Activated CD8-positive, alpha-beta T cell treated with anti-CD3 and anti-CD28 coated beads, Interleukin-2, amount 10 ng/mL, durations not matched to agents 7 days and 5 days (primary cell): Measurements from ENCODE around the gene AP5M1. TPM values are rescaled to one million over a fixed set of nuclear protein-coding genes. Genes with fewer than 3 reads are reported as not detected.

Experiments
- ATAC-seq: fragments of 150-1000 bp; cut with Tn5 transposase; one replicate; pipeline ENCODE4 v1.10.0; 2021; ENCODE audit warnings: moderate library complexity
- CTCF ChIA-PET: fragments of 350-600 bp; sonication (Branson Sonifier 250); formaldehyde crosslinking; loops from one replicate; lab custom pipeline; 2021; ENCODE audit warnings: antibody characterized with exemption; lab: Charles Lee
- POLR2A ChIA-PET: fragments of 350-600 bp; sonication (Branson Sonifier 250); formaldehyde crosslinking; loops from one replicate; lab custom pipeline; 2021; ENCODE audit warnings: antibody characterized with exemption; lab: Charles Lee
- DNase-seq: peaks from one replicate; pipeline ENCODE4 v3.0.0-alpha.2; 2020
- H3K27ac Mint-ChIP-seq: one replicate; pipeline ENCODE4 v1.8.0; 2021; ENCODE audit warnings: mild to moderate bottlenecking, mixed read lengths
- H3K27me3 Mint-ChIP-seq: one replicate; pipeline ENCODE4 v1.8.0; 2021; ENCODE audit warnings: low read depth, mixed read lengths
- H3K36me3 Mint-ChIP-seq: one replicate; pipeline ENCODE4 v1.8.0; 2021; ENCODE audit warnings: low read depth, mixed read lengths
- H3K4me1 Mint-ChIP-seq: one replicate; pipeline ENCODE4 v1.8.0; 2021; ENCODE audit warnings: low read depth, mixed read lengths
- H3K4me3 Mint-ChIP-seq: one replicate; pipeline ENCODE4 v1.8.0; 2021; ENCODE audit warnings: mild to moderate bottlenecking, mixed read lengths
- H3K9me3 Mint-ChIP-seq: one replicate; pipeline ENCODE4 v1.8.0; 2022; ENCODE audit warnings: mixed read lengths; ENCODE audit not compliant: insufficient read depth
- total RNA-seq, 2 experiments: library from RNA; stranded (reverse); gene quantifications; one replicate each; pipeline ENCODE4 v1.2.3, GENCODE V29; 2021

Gene AP5M1
- total RNA-seq, 2 experiments from 2014 or later: 45.2 to 46.3 TPM

DNA sequence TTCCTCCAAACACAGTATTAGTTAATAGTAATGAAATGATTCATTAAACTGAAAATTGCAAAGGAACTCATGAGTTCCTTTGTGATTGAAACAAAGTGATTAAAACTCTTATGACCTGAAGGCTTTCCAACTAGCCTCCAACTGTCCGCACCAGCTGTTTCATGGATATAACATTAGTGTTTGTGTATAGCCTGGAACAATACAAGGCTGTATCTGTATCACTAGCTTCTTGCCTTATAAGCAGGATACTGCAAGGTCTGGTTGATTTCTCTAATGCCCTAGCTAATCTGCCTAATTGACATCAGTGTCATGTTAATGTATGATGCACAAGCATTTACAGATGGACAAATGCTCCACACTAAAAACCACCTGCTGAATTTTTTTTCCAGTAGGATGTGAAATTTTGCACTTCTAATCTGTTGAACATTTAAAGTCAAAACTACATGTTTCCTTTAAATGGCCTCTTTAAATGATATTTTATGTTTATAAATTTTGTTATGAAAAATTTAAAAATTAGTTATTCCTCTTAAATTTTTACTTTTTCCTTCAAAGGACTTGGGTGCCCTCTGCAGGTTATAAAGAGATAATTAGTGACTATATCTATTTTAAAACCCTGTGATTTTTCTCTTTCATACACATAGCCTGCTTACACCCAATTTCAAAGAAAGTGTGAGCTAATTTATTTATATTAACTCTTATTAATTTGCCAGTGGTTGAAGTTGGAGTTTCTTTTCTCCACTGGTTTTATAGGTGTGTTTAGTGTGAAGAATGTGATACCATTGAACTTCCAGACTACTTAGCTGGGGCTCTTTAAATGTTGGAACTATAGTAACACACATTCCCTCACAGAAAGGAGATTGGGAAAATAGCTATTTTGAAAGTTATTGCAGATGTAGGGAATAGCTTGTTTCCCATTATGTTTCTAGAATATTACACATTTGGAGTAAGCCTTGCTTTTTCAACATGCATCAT, 25.4 kb downstream of the AP5M1 start:
- H3K9me3 Mint-ChIP-seq: no peaks in the 10 kb centered on the region
- ChIA-PET POLR2A (no interaction called here), CTCF (interaction anchor here (0.7 to 2.1 kb wide), 10 partner anchors 9 to 803 kb away, joined by 3 to 5 read pairs (median 3); no protein-coding TSS in a partner anchor)
- peaks cover 16% of the 10 kb centered on the region for H3K36me3 Mint-ChIP-seq
- DNase-seq (no peak), ATAC-seq (no peak)
- H3K4me3 Mint-ChIP-seq: no peak overlapping the region
- no peaks in the 10 kb centered on the region for H3K27me3 Mint-ChIP-seq
- H3K27ac Mint-ChIP-seq: no peak overlapping the region
- H3K4me1 Mint-ChIP-seq: no peaks in the 10 kb centered on the region

GRCh38 chr14:57295239-57295638, 26.5 kb downstream of the AP5M1 start:
- ChIA-PET POLR2A (interaction anchor here (0.6 kb wide), 1 partner anchor 864 kb away, joined by 3 read pairs; no protein-coding TSS in a partner anchor), CTCF (interaction anchor here (0.8 to 2.1 kb wide), 4 partner anchors 12 to 804 kb away, joined by 3 to 5 read pairs (median 3); no protein-coding TSS in a partner anchor)
- Mint-ChIP-seq H3K4me1 (no peaks in the 10 kb centered on the region), H3K9me3 (no peaks in the 10 kb centered on the region), H3K4me3 (no peak overlapping the region), H3K27ac (no peak overlapping the region), H3K27me3 (no peaks in the 10 kb centered on the region), H3K36me3 (peaks cover 12% of the 10 kb centered on the region)
- no peak for DNase-seq
- ATAC-seq: no peak

DNA sequence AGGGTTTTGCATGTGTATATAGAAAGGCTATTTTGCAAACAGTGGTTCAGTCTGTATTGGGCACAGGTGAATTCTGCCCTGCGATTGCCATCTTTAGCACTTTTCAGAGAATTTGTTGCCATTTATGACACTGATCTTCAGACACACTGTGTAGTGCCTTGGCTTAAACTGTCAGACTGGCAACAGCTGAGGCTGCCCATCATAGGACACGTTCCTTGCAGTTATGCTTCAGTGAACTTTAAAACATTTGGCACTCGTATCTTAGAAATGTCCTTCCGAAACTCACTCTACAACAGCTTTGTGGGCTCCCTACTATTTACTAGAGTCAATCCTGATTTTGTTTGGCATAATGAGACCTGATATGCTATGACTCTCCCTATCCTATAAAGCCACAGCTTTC, 29.1 kb downstream of the AP5M1 start:
- POLR2A ChIA-PET: no interaction called here

DNA sequence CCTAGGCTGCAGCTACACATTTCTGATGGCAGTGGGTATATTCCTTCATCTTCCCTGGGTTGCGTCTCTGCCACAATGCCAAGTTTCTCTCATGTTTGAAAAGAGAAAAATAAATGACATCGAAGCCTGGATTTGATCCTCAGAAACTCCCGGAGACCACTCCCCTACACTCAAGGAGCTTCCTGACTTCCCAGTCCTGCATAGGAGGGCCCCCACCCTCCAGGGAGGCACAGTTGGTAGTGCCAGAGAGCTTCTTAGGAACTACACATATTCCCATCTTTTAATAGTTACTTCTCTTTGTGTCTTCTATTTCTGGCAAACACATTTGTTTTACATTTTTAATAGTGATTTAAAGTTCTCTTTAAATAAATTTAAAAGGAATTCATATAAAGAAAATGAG, 30.7 kb downstream of the AP5M1 start:
- Mint-ChIP-seq H3K36me3 (peaks cover 3% of the 10 kb centered on the region), H3K27me3 (peaks cover 6% of the 10 kb centered on the region), H3K27ac (no peak overlapping the region), H3K4me1 (no peaks in the 10 kb centered on the region), H3K9me3 (no peaks in the 10 kb centered on the region), H3K4me3 (no peak overlapping the region)
- ATAC-seq: no peak
- CTCF ChIA-PET: no interaction called here
- no peak for DNase-seq
- POLR2A ChIA-PET: no interaction called here

More for the DNA sequence above, 29.1 kb downstream of the AP5M1 start:
- H3K36me3 Mint-ChIP-seq: peaks cover 3% of the 10 kb centered on the region
- CTCF ChIA-PET: no interaction called here
- ATAC-seq (no peak), DNase-seq (no peak)
- no peaks in the 10 kb centered on the region for H3K27me3 Mint-ChIP-seq
- H3K4me3 Mint-ChIP-seq: no peak overlapping the region
- H3K9me3 Mint-ChIP-seq: no peaks in the 10 kb centered on the region
- no peak overlapping the region for H3K27ac Mint-ChIP-seq
- H3K4me1 Mint-ChIP-seq: no peaks in the 10 kb centered on the region

DNA sequence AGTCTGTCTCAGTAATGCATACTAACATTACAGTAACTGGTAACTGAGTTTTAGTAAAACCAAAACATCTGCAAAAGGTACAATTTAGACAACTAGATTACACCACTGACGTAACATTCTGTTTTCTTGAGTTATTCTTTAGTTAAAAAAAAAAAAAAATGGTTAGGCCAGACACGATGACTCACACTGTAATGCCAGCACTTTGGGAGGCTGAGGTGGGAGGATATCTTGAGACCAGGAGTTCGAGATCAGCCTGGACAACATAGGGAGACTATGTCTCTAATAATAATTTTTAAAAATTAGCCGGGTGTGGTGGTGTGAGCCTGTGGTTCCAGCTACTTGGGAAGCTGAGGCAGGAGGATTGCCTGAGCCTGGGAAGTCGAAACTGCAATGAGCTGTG, 34.1 kb downstream of the AP5M1 start:
- ChIA-PET CTCF (interaction anchor here (1.3 to 2.4 kb wide), 2 partner anchors 14 to 813 kb away, joined by 5 read pairs; no protein-coding TSS in a partner anchor), POLR2A (no interaction called here)
- Mint-ChIP-seq H3K27ac (no peak overlapping the region), H3K27me3 (peaks cover 22% of the 10 kb centered on the region), H3K4me3 (no peak overlapping the region), H3K9me3 (no peaks in the 10 kb centered on the region), H3K36me3 (no peaks in the 10 kb centered on the region), H3K4me1 (no peaks in the 10 kb centered on the region)
- DNase-seq (no peak), ATAC-seq (no peak)

GRCh38 chr14:57314396-57315089, 45.8 kb downstream of the AP5M1 start:
- Mint-ChIP-seq H3K36me3 (peaks cover 3% of the 10 kb centered on the region), H3K9me3 (peaks cover 6% of the 10 kb centered on the region), H3K27me3 (peaks cover 2% of the 10 kb centered on the region), H3K4me1 (peaks cover 5% of the 10 kb centered on the region), H3K27ac (peak overlapping the region; percentile 4), H3K4me3 (no peak overlapping the region)
- ChIA-PET CTCF (interaction anchor here (1.4 kb wide), 2 partner anchors 9 to 76 kb away, joined by 3 to 4 read pairs; partner anchors contain the start of gene NAA30), POLR2A (interaction anchor here (0.8 kb wide), 1 partner anchor 45 kb away, joined by 3 read pairs; no protein-coding TSS in a partner anchor)
- DNase-seq (no peak), ATAC-seq (no peak)

- Mint-ChIP-seq H3K9me3 (peaks cover 6% of the 10 kb centered on the region), H3K27ac (no peak overlapping the region), H3K27me3 (no peaks in the 10 kb centered on the region), H3K4me3 (no peak overlapping the region), H3K36me3 (peaks cover 3% of the 10 kb centered on the region), H3K4me1 (peaks cover 5% of the 10 kb centered on the region)
- ChIA-PET CTCF (interaction anchor here (0.6 to 1.8 kb wide), 6 partner anchors 9 to 843 kb away, joined by 3 to 16 read pairs (median 3); no protein-coding TSS in a partner anchor), POLR2A (no interaction called here)
- DNase-seq: peak; percentile 81
- peak; percentile 68 for ATAC-seq
Measured at GRCh38 chr14:57317248-57317833, 48.6 kb downstream of the AP5M1 start.

GRCh38 chr14:57319636-57320192, 50.9 kb downstream of the AP5M1 start:
- POLR2A ChIA-PET: no interaction called here
- H3K36me3 Mint-ChIP-seq: no peaks in the 10 kb centered on the region
- no peaks in the 10 kb centered on the region for H3K4me1 Mint-ChIP-seq

GRCh38 chr14:57323721-57324120, 55.0 kb downstream of the AP5M1 start:
- ChIA-PET POLR2A (no interaction called here), CTCF (no interaction called here)
- H3K4me1 Mint-ChIP-seq: no peaks in the 10 kb centered on the region
- ATAC-seq: no peak
- H3K4me3 Mint-ChIP-seq: no peak overlapping the region
- no peaks in the 10 kb centered on the region for H3K36me3 Mint-ChIP-seq
- peaks cover 6% of the 10 kb centered on the region for H3K27me3 Mint-ChIP-seq
- H3K9me3 Mint-ChIP-seq: no peaks in the 10 kb centered on the region
- no peak for DNase-seq
- no peak overlapping the region for H3K27ac Mint-ChIP-seq

More at GRCh38 chr14:57319636-57320192, 50.9 kb downstream of the AP5M1 start:
- DNase-seq: no peak
- H3K4me3 Mint-ChIP-seq: no peak overlapping the region
- H3K27ac Mint-ChIP-seq: no peak overlapping the region
- H3K27me3 Mint-ChIP-seq: peaks cover 3% of the 10 kb centered on the region
- H3K9me3 Mint-ChIP-seq: no peaks in the 10 kb centered on the region
- ATAC-seq: no peak
- CTCF ChIA-PET: no interaction called here

DNA sequence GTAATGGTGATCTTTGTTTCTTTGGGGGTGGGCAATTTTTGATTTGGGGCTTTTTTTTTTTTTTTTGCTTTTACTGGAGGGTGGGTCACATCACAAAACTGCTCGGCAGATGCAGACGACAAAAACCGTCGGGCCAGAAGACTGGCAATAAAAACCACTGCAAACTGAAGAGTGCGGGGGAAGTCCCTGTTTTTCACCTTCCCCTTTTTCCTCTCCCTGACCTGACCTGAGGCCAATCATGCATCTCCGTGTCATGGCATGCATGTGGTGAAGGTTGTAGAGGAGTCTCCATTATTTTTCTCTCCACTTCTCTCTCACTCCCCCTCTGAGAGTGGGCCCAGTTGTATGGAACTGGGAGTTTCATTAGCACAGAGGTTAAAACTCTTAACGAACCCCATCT, 57.5 kb downstream of the AP5M1 start:
- ATAC-seq: no peak
- H3K9me3 Mint-ChIP-seq: no peaks in the 10 kb centered on the region
- no peaks in the 10 kb centered on the region for H3K4me1 Mint-ChIP-seq
- no peak for DNase-seq
- CTCF ChIA-PET: no interaction called here
- H3K27ac Mint-ChIP-seq: no peak overlapping the region
- H3K4me3 Mint-ChIP-seq: no peak overlapping the region
- H3K27me3 Mint-ChIP-seq: peaks cover 6% of the 10 kb centered on the region
- no peaks in the 10 kb centered on the region for H3K36me3 Mint-ChIP-seq
- POLR2A ChIA-PET: no interaction called here

- H3K4me3 Mint-ChIP-seq: no peak overlapping the region
- ATAC-seq (no peak), DNase-seq (no peak)
- no peaks in the 10 kb centered on the region for H3K36me3 Mint-ChIP-seq
- no peaks in the 10 kb centered on the region for H3K4me1 Mint-ChIP-seq
- peaks cover 5% of the 10 kb centered on the region for H3K9me3 Mint-ChIP-seq
- H3K27me3 Mint-ChIP-seq: peaks cover 3% of the 10 kb centered on the region
- ChIA-PET CTCF (no interaction called here), POLR2A (no interaction called here)
- no peak overlapping the region for H3K27ac Mint-ChIP-seq
Measured at GRCh38 chr14:57329833-57330232, 61.1 kb downstream of the AP5M1 start.
